Measurements from ENCODE around the gene NNAT.

DNA sequence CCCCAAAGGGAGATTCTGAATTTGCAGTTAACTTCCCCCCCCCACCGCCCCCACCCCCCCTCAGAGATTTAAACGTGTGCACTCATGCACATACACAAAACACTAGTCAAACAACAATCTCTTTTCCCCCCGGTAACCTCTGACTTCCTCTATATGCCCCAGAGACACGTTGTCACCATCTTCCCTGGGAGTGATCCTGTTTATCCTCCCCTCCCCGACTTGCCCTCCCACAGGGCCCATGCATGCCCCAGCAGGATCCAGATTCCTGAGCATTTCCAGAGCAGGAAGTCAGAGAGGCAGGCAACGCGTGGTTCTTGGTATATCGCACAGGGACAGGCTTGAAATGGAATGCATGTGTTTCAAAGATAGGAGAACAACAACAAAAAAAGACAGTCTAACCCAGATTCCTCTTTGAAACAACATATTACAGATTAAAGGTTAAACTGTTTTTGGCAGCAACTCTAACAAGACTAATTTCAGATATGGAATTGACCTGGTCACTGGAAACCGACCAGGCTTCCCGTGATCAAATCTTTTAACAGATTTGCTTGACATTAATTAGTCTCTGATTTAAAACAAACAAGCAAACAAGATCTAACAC, 5.3 kb downstream of the NNAT start:
- TF ChIP-seq, protein P1, sequence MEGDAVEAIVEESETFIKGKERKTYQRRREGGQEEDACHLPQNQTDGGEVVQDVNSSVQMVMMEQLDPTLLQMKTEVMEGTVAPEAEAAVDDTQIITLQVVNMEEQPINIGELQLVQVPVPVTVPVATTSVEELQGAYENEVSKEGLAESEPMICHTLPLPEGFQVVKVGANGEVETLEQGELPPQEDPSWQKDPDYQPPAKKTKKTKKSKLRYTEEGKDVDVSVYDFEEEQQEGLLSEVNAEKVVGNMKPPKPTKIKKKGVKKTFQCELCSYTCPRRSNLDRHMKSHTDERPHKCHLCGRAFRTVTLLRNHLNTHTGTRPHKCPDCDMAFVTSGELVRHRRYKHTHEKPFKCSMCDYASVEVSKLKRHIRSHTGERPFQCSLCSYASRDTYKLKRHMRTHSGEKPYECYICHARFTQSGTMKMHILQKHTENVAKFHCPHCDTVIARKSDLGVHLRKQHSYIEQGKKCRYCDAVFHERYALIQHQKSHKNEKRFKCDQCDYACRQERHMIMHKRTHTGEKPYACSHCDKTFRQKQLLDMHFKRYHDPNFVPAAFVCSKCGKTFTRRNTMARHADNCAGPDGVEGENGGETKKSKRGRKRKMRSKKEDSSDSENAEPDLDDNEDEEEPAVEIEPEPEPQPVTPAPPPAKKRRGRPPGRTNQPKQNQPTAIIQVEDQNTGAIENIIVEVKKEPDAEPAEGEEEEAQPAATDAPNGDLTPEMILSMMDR (IDR thresholded peaks at IDR 0.05) = no peak
- TF ChIP-seq POLR2A (IDR thresholded peaks at IDR 0.05) = peak in 2 of 3 donors; percentile 46 to 53

All from body of pancreas (tissue), 4 donors.